Hypothalamus (tissue), 51 donors: ENCODE measurements around the gene PDLIM5.
"Not testable (repeated sequence)": the region's sequence is repeated elsewhere in the genome, so short reads cannot be mapped to it uniquely, and the experiment has no call there.

Experiments used
- DNase-seq, 51 donors: peaks; one replicate each; lab custom pipeline; 2025; lab: John Stamatoyannopoulos, UW

Gene PDLIM5

GRCh38 chr4:94583914-94584641 is 132.3 kb downstream of the PDLIM5 start:
- DNase-seq: no peak

- no peak for DNase-seq
Measured at GRCh38 chr4:94588896-94589693, 137.4 kb downstream of the PDLIM5 start.

GRCh38 chr4:94590493-94590892 is 138.8 kb downstream of the PDLIM5 start:
- no peak for DNase-seq

- DNase-seq: no peak
Measured at GRCh38 chr4:94591289-94591688, 139.5 kb downstream of the PDLIM5 start.

- DNase-seq: no peak
Measured at GRCh38 chr4:94595013-94595412, 143.3 kb downstream of the PDLIM5 start.

- peak in 1 of 51 donors; percentile 21 for DNase-seq
Measured at GRCh38 chr4:94595880-94596483, 144.2 kb downstream of the PDLIM5 start.

GRCh38 chr4:94598758-94599157 is 147.0 kb downstream of the PDLIM5 start:
- DNase-seq: no peak

GRCh38 chr4:94603170-94603747 is 151.5 kb downstream of the PDLIM5 start:
- no peak for DNase-seq

- DNase-seq: no peak
Measured at GRCh38 chr4:94605241-94605805, 153.6 kb downstream of the PDLIM5 start.

- no peak for DNase-seq
Measured at GRCh38 chr4:94610145-94610544, 158.4 kb downstream of the PDLIM5 start.

- no peak for DNase-seq
Measured at GRCh38 chr4:94613248-94613647, 161.5 kb downstream of the PDLIM5 start.

- no peak for DNase-seq
Measured at GRCh38 chr4:94615451-94615850, 163.7 kb downstream of the PDLIM5 start.

- peak in 4 of 51 donors; percentile 0 to 8 (median 4) for DNase-seq
Measured at GRCh38 chr4:94621491-94622080, 169.8 kb downstream of the PDLIM5 start.

- DNase-seq: peak in 2 of 51 donors; percentile 2 to 5
Measured at GRCh38 chr4:94623126-94623911, 171.6 kb downstream of the PDLIM5 start.

- DNase-seq: no peak
Measured at GRCh38 chr4:94626942-94627341, 175.2 kb downstream of the PDLIM5 start.

- DNase-seq: not testable (repeated sequence)
Measured at GRCh38 chr4:94629058-94629457, 177.3 kb downstream of the PDLIM5 start.

GRCh38 chr4:94629837-94630236 is 178.1 kb downstream of the PDLIM5 start:
- no peak for DNase-seq

GRCh38 chr4:94634271-94634670 is 182.5 kb downstream of the PDLIM5 start:
- no peak for DNase-seq

GRCh38 chr4:94635177-94635576 is 183.4 kb downstream of the PDLIM5 start:
- DNase-seq: no peak

- DNase-seq: no peak
Measured at GRCh38 chr4:94636004-94636403, 184.3 kb downstream of the PDLIM5 start.
